HEK293T (cell line): ENCODE measurements around the gene BEND4.

ENCODE experiments used
- FOXM1 ChIP-seq: fragments of 450-650 bp; IDR thresholded peaks from 2 replicates; pipeline ENCODE4 v1.6.1; 2017; ENCODE audit warnings: mild to moderate bottlenecking, borderline replicate concordance
- HDGF ChIP-seq: fragments of 450-650 bp; IDR thresholded peaks from 2 replicates; pipeline ENCODE4 v1.6.1; 2017; ENCODE audit warnings: antibody characterized with exemption, borderline replicate concordance
- NFRKB ChIP-seq: fragments of 450-650 bp; IDR thresholded peaks from 2 replicates; pipeline ENCODE4 v1.6.1; 2016; ENCODE audit warnings: mild to moderate bottlenecking, moderate library complexity
- ZNF384 ChIP-seq: fragments of 450-650 bp; IDR thresholded peaks from 2 replicates; pipeline ENCODE4 v1.6.1; 2016

DNA sequence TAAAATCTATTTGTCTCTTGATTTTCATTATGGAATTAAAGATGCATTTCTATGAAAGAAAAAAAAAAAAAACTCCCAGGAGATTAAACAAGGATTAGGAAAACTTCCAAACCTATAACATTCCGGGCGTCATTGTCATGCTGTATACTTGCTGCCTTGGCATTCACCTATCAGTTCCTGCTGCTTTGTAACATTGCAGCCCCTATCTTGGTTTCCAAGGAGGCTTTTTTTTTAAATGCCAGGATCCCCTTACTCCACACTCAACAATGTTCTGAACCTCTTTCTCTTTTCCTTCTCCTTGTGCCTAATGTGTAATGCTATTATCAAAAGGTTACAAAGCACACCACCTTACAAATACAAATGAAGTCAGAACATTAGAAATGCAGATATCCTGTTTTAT lies 20.5 kb upstream of the BEND4 start:
- no peak for TF ChIP-seq ZNF384
- no peak for TF ChIP-seq NFRKB
- no peak for TF ChIP-seq FOXM1
- TF ChIP-seq HDGF, result no peak
